SU-DHL-6 (cell line): ENCODE results near the gene CWF19L1.

Experiments used
- H2AFZ ChIP-seq: fragments of 200-600 bp; sonication (generic); 2 replicates; pipeline ENCODE4 v1.6.1; 2014; ENCODE audit warnings: low read depth, mild to moderate bottlenecking, moderate library complexity, mixed read lengths, antibody characterized with exemption, low read length; ENCODE audit not compliant: severe bottlenecking
- H3F3A ChIP-seq: fragments of 200-600 bp; shearing (Covaris generic); 2 replicates; pipeline ENCODE4 v1.6.0; 2016; ENCODE audit warnings: antibody characterized with exemption, mild to moderate bottlenecking; ENCODE audit not compliant: insufficient read depth
- H3K27ac ChIP-seq: fragments of 200-600 bp; sonication (generic); 2 replicates; pipeline ENCODE4 v1.5.1; 2016; ENCODE audit warnings: low read depth, mild to moderate bottlenecking, low read length, moderate library complexity, mixed read lengths
- H3K27me3 ChIP-seq: fragments of 200-600 bp; sonication (generic), shearing (Covaris generic); 2 replicates; pipeline ENCODE4 v1.6.0; 2014; ENCODE audit warnings: mild to moderate bottlenecking, low read length
- H3K36me3 ChIP-seq: fragments of 200-600 bp; sonication (generic); 2 replicates; pipeline ENCODE4 v1.6.1; 2014; ENCODE audit warnings: mild to moderate bottlenecking, low read length, mixed read lengths
- H3K4me2 ChIP-seq: fragments of 300-600, 200-600 bp; shearing (Covaris generic), sonication (generic); 2 replicates; pipeline ENCODE4 v1.6.0; 2014; ENCODE audit warnings: low read length, low read depth, mild to moderate bottlenecking; ENCODE audit not compliant: poor library complexity, severe bottlenecking
- H3K4me3 ChIP-seq: fragments of 200-600 bp; sonication (generic); 2 replicates; pipeline ENCODE4 v1.5.1; 2014; ENCODE audit warnings: antibody characterized with exemption, low read length, mild to moderate bottlenecking, mixed read lengths; ENCODE audit not compliant: insufficient read depth, poor library complexity, severe bottlenecking
- H3K79me2 ChIP-seq: fragments of 200-600 bp; sonication (generic); 2 replicates; pipeline ENCODE4 v1.6.1; 2014; ENCODE audit warnings: mild to moderate bottlenecking, low read length, moderate library complexity; ENCODE audit not compliant: insufficient read depth
- H3K9ac ChIP-seq: fragments of 200-600 bp; sonication (generic); 2 replicates; pipeline ENCODE4 v1.7.0; 2014; ENCODE audit warnings: mild to moderate bottlenecking, low read length
- H3K9me2 ChIP-seq: fragments of 200-600 bp; sonication (generic); replicated peaks from 2 replicates; pipeline ENCODE4 v1.6.1; 2014; ENCODE audit warnings: low read length; ENCODE audit not compliant: insufficient read depth
- H3K9me3 ChIP-seq: fragments of 200-600 bp; sonication (generic); 2 replicates; pipeline ENCODE4 v1.6.1; 2014; ENCODE audit warnings: low read length, mixed read lengths; ENCODE audit not compliant: insufficient read depth
- H4K20me1 ChIP-seq: fragments of 200-600 bp; sonication (generic); 2 replicates; pipeline ENCODE4 v1.6.1; 2014; ENCODE audit warnings: low read depth, mild to moderate bottlenecking, antibody characterized with exemption, low read length, moderate library complexity, mixed read lengths
- EZH2phosphoT487 ChIP-seq: fragments of 200-600 bp; sonication (generic), shearing (Covaris generic); conservative IDR thresholded peaks from 2 replicates; pipeline ENCODE4 v1.6.1; 2018; ENCODE audit warnings: mild to moderate bottlenecking, antibody characterized with exemption, low read length, moderate library complexity, mixed read lengths
- TF ChIP-seq, protein P1 (sequence below): fragments of 200-600 bp; sonication (generic); IDR thresholded peaks from one replicate; pipeline ENCODE4 v1.5.1; 2017; ENCODE audit warnings: antibody characterized with exemption, mild to moderate bottlenecking, low read length, moderate library complexity; ENCODE audit not compliant: insufficient read depth, poor library complexity, severe bottlenecking

Gene CWF19L1

DNA sequence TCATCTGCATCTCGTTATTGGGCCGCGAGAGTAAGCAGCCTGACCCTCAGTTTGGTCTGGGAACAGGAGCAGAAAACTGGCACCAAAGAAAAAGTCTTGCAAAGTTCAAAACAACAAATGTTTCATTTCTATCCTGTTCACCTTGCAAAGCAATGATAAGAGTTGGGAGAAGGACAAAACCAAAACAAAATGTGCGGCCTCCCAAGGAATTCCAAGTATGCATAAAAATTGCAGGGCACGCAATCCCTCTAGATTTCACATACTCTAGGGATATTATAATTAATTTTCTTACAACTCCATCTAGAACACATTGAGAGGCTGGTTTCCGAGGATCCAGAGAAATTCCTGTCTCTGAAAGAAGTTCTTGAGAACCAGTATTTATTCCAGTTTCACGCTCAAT, 58.1 kb downstream of the CWF19L1 start:
- Histone ChIP-seq H3K27ac (no peak overlapping the region), H2AFZ (no peak overlapping the region), H4K20me1 (no peaks in the 10 kb centered on the region), H3F3A (no peaks in the 10 kb centered on the region), H3K27me3 (no peaks in the 10 kb centered on the region), H3K4me3 (no peak overlapping the region), H3K4me2 (no peak overlapping the region), H3K9me2 (no peaks in the 10 kb centered on the region), H3K9ac (no peak overlapping the region), H3K9me3 (no peaks in the 10 kb centered on the region), H3K36me3 (peaks cover 32% of the 10 kb centered on the region), H3K79me2 (no peaks in the 10 kb centered on the region)
- TF ChIP-seq, protein P1, sequence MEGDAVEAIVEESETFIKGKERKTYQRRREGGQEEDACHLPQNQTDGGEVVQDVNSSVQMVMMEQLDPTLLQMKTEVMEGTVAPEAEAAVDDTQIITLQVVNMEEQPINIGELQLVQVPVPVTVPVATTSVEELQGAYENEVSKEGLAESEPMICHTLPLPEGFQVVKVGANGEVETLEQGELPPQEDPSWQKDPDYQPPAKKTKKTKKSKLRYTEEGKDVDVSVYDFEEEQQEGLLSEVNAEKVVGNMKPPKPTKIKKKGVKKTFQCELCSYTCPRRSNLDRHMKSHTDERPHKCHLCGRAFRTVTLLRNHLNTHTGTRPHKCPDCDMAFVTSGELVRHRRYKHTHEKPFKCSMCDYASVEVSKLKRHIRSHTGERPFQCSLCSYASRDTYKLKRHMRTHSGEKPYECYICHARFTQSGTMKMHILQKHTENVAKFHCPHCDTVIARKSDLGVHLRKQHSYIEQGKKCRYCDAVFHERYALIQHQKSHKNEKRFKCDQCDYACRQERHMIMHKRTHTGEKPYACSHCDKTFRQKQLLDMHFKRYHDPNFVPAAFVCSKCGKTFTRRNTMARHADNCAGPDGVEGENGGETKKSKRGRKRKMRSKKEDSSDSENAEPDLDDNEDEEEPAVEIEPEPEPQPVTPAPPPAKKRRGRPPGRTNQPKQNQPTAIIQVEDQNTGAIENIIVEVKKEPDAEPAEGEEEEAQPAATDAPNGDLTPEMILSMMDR = no peak
- no peak for TF ChIP-seq EZH2phosphoT487

DNA sequence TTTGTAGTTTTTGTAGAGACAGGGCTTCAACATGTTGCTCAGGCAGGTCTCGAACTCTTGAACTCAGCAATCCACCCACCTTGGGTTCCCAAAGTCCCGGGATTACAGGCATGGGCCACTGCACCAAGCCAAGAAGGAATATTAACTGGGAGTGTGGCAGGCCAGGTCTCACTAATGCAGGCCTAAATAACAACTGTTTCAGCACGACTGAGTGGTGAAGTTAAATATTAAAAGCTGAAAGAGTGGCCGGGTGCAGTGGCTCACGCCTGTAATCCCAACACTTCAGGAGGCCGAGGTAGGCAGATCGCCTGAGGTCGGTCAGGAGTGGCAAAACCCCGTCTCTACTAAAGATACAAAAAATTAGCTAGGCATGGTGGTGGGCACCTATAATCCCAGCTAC, 59.2 kb downstream of the CWF19L1 start:
- Histone ChIP-seq H3K9me3 (no peaks in the 10 kb centered on the region), H3K36me3 (peaks cover 36% of the 10 kb centered on the region), H4K20me1 (no peaks in the 10 kb centered on the region), H2AFZ (no peak overlapping the region), H3K79me2 (no peaks in the 10 kb centered on the region), H3F3A (no peaks in the 10 kb centered on the region), H3K4me2 (no peak overlapping the region), H3K4me3 (no peak overlapping the region), H3K9me2 (no peaks in the 10 kb centered on the region), H3K27ac (no peak overlapping the region), H3K9ac (no peak overlapping the region), H3K27me3 (no peaks in the 10 kb centered on the region)
- TF ChIP-seq, protein P1 = no peak
- no peak for TF ChIP-seq EZH2phosphoT487

DNA sequence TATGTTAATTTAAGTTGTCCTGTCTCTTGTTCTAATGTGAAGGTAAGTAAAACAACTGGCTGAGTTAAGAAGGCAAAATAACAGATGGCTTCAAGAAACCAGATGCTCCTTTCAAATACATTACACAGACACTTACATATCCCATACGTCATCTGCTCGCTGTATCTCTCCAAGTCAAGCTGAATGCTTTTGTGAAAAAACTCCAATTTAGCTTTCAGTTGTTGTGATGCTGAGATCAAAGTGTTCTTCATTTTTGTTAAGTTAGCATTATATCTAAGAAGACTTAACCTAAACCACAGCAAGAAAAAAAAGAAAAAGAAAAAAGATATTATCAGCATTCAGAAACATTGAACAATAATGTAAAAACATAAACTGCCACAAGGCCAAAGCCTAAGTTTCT, 63.1 kb downstream of the CWF19L1 start:
- H3K9me3 ChIP-seq = no peaks in the 10 kb centered on the region
- H3F3A ChIP-seq = peaks cover 8% of the 10 kb centered on the region; the same call in 1 of the 2 replicates
- no peak overlapping the region for H3K27ac ChIP-seq
- no peak overlapping the region for H3K4me3 ChIP-seq
- TF ChIP-seq EZH2phosphoT487 = no peak
- TF ChIP-seq, protein P1 = no peak
- H3K27me3 ChIP-seq = no peaks in the 10 kb centered on the region
- H3K9me2 ChIP-seq = no peaks in the 10 kb centered on the region
- H3K79me2 ChIP-seq = no peaks in the 10 kb centered on the region
- H3K36me3 ChIP-seq = peaks cover 49% of the 10 kb centered on the region
- no peak overlapping the region for H2AFZ ChIP-seq
- H3K9ac ChIP-seq = no peak overlapping the region
- no peaks in the 10 kb centered on the region for H4K20me1 ChIP-seq
- H3K4me2 ChIP-seq = no peak overlapping the region

DNA sequence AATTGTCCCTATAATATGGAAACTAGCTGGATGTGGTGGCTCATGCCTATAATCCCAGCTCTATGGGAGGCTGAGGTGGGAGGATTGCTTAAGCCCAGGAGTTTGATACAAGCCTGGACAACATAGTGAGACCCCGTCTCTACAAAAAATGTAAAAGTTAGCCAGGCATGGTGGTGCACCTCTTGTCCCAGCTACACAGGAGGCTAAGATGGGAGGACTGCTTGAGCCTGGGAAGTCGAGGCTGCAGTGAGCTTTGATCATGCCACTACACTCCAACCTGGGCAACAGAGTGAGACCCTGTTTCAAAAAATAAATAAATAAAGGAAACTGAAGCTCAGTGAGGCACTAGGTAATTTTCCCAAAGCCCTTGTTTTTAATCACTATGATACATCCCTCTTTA, 65.9 kb downstream of the CWF19L1 start:
- Histone ChIP-seq H3K9me3 (no peaks in the 10 kb centered on the region), H3K27ac (no peak overlapping the region), H3K79me2 (no peaks in the 10 kb centered on the region), H2AFZ (no peak overlapping the region), H3K4me2 (no peak overlapping the region), H3K36me3 (peaks cover 54% of the 10 kb centered on the region), H3K4me3 (no peak overlapping the region), H3K9me2 (no peaks in the 10 kb centered on the region), H4K20me1 (no peaks in the 10 kb centered on the region), H3K27me3 (no peaks in the 10 kb centered on the region), H3K9ac (no peak overlapping the region), H3F3A (peaks cover 8% of the 10 kb centered on the region; the same call in 1 of the 2 replicates)
- TF ChIP-seq, protein P1 = no peak
- no peak for TF ChIP-seq EZH2phosphoT487
